ENCODE results near the gene HPSE2.

HPSE2 gene

DNA sequence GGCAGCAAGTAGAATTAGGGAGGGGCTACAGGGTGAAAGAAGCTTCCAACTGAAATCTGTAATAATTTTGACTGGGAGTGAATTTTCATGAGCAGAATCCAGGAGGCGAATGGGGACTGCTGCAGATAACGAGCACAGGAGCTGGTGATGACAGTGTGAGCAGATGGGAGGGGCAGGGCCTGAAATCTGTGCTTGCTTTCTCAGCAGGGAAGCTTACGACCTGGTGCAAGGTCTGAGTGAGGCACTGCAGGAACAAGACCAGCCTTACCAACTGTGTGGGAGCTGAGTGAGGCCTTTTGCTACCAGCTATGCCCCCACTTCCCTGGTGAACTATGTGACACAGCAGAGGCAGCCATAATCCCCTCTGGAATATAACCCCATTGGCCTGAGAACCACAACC lies 109.8 kb downstream of the HPSE2 start:
- Histone ChIP-seq H3K27ac (ENCODE audit: low read depth, low read length) (no peak overlapping the region), H3K9me2 (replicated peaks; ENCODE audit: insufficient read depth, low read length) (no peaks in the 10 kb centered on the region), H3K36me3 (ENCODE audit: low read length) (no peaks in the 10 kb centered on the region), H2AFZ (ENCODE audit: low read depth, low read length, severe bottlenecking) (no peak overlapping the region), H4K20me1 (ENCODE audit: low read depth, low read length) (no peaks in the 10 kb centered on the region), H3K79me2 (ENCODE audit: insufficient read depth, low read length) (no peaks in the 10 kb centered on the region), H3K9me3 (ENCODE audit: insufficient read depth, low read length) (no peaks in the 10 kb centered on the region), H3K9ac (ENCODE audit: low read length) (no peak overlapping the region), H3F3A (ENCODE audit: insufficient read depth) (no peaks in the 10 kb centered on the region), H3K4me2 (ENCODE audit: low read depth, low read length, poor library complexity, severe bottlenecking) (no peak overlapping the region), H3K27me3 (ENCODE audit: low read length) (no peaks in the 10 kb centered on the region), H3K4me3 (ENCODE audit: insufficient read depth, low read length, poor library complexity, severe bottlenecking) (no peak overlapping the region)
- TF ChIP-seq, protein P1, sequence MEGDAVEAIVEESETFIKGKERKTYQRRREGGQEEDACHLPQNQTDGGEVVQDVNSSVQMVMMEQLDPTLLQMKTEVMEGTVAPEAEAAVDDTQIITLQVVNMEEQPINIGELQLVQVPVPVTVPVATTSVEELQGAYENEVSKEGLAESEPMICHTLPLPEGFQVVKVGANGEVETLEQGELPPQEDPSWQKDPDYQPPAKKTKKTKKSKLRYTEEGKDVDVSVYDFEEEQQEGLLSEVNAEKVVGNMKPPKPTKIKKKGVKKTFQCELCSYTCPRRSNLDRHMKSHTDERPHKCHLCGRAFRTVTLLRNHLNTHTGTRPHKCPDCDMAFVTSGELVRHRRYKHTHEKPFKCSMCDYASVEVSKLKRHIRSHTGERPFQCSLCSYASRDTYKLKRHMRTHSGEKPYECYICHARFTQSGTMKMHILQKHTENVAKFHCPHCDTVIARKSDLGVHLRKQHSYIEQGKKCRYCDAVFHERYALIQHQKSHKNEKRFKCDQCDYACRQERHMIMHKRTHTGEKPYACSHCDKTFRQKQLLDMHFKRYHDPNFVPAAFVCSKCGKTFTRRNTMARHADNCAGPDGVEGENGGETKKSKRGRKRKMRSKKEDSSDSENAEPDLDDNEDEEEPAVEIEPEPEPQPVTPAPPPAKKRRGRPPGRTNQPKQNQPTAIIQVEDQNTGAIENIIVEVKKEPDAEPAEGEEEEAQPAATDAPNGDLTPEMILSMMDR (IDR thresholded peaks at IDR 0.05; ENCODE audit: insufficient read depth, low read length, poor library complexity, severe bottlenecking): no peak
- TF ChIP-seq EZH2phosphoT487 (conservative IDR thresholded peaks at IDR 0.05; ENCODE audit: low read length): no peak

DNA sequence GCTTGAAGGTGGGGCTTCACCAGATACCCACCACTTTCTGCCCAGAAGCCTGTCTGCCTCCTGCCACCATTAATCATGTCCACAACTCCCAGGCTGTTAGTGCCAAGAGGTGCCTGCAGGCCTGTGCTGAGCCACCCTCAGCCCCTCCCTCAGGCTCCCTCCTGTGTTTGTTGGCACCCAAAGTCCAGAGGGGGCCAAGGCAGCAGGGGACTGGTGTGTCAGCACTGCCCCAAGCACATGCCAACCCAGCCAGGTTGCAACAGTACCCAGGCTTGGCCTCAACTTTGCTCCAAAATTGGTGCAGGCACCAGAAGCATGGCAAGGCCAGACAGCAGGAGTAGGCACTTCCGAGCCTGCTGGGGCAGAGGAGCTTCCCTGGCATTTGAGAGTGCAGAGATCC lies 111.3 kb downstream of the HPSE2 start:
- no peak overlapping the region for H2AFZ ChIP-seq (ENCODE audit: low read depth, low read length, severe bottlenecking)
- no peak for TF ChIP-seq EZH2phosphoT487 (conservative IDR thresholded peaks at IDR 0.05; ENCODE audit: low read length)
- TF ChIP-seq, protein P1 (IDR thresholded peaks at IDR 0.05; ENCODE audit: insufficient read depth, low read length, poor library complexity, severe bottlenecking): no peak
- H3K36me3 ChIP-seq (ENCODE audit: low read length): no peaks in the 10 kb centered on the region
- H3K9me3 ChIP-seq (ENCODE audit: insufficient read depth, low read length): no peaks in the 10 kb centered on the region
- no peak overlapping the region for H3K9ac ChIP-seq (ENCODE audit: low read length)
- H4K20me1 ChIP-seq (ENCODE audit: low read depth, low read length): no peaks in the 10 kb centered on the region
- H3F3A ChIP-seq (ENCODE audit: insufficient read depth): no peaks in the 10 kb centered on the region
- H3K79me2 ChIP-seq (ENCODE audit: insufficient read depth, low read length): no peaks in the 10 kb centered on the region
- H3K27me3 ChIP-seq (ENCODE audit: low read length): no peaks in the 10 kb centered on the region
- no peak overlapping the region for H3K4me3 ChIP-seq (ENCODE audit: insufficient read depth, low read length, poor library complexity, severe bottlenecking)
- no peak overlapping the region for H3K4me2 ChIP-seq (ENCODE audit: low read depth, low read length, poor library complexity, severe bottlenecking)
- no peaks in the 10 kb centered on the region for H3K9me2 ChIP-seq (replicated peaks; ENCODE audit: insufficient read depth, low read length)
- no peak overlapping the region for H3K27ac ChIP-seq (ENCODE audit: low read depth, low read length)

DNA sequence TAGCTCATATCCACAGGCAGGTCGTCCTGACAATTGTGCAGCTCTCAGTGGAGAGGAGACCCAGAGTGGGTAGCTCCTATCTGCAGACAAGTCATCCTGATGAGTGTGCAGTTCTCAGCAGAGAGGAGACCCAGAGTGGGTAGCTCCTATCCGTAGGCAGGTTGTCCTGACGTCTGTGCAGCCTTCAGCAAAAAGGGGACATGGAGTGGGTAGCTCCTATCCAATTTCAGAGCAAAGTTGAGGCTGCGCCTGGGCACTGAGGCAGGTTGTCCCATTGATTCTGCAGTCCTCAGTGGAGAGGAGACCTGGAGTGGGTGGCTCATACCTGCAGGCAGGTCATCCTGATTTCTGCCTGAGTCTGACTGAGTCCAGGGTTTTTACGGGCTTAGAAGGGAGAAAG lies 111.8 kb downstream of the HPSE2 start:
- H3K79me2 ChIP-seq (ENCODE audit: insufficient read depth, low read length): no peaks in the 10 kb centered on the region
- no peaks in the 10 kb centered on the region for H3K9me3 ChIP-seq (ENCODE audit: insufficient read depth, low read length)
- H4K20me1 ChIP-seq (ENCODE audit: low read depth, low read length): no peaks in the 10 kb centered on the region
- H3F3A ChIP-seq (ENCODE audit: insufficient read depth): no peaks in the 10 kb centered on the region
- no peaks in the 10 kb centered on the region for H3K9me2 ChIP-seq (replicated peaks; ENCODE audit: insufficient read depth, low read length)
- no peak for TF ChIP-seq EZH2phosphoT487 (conservative IDR thresholded peaks at IDR 0.05; ENCODE audit: low read length)
- TF ChIP-seq, protein P1 (IDR thresholded peaks at IDR 0.05; ENCODE audit: insufficient read depth, low read length, poor library complexity, severe bottlenecking): no peak
- H3K4me2 ChIP-seq (ENCODE audit: low read depth, low read length, poor library complexity, severe bottlenecking): no peak overlapping the region
- H3K9ac ChIP-seq (ENCODE audit: low read length): no peak overlapping the region
- H3K36me3 ChIP-seq (ENCODE audit: low read length): no peaks in the 10 kb centered on the region
- no peak overlapping the region for H2AFZ ChIP-seq (ENCODE audit: low read depth, low read length, severe bottlenecking)
- no peak overlapping the region for H3K4me3 ChIP-seq (ENCODE audit: insufficient read depth, low read length, poor library complexity, severe bottlenecking)
- H3K27me3 ChIP-seq (ENCODE audit: low read length): no peaks in the 10 kb centered on the region
- H3K27ac ChIP-seq (ENCODE audit: low read depth, low read length): no peak overlapping the region
